ENCODE data around the gene MDK.

MDK gene

GRCh38 chr11:46393759-46394158 is 12.3 kb downstream of the MDK start:
- Histone ChIP-seq H3K27me3 (ENCODE audit: control insufficient read depth in 1 of 2, insufficient read depth in 2 of 2, low read length in 2 of 2) (peaks cover 21 to 31% of the 10 kb centered on the region in 2 donors), H3K9ac (ENCODE audit: low read length) (no peak overlapping the region), H3K9me3 (ENCODE audit: low read length) (no peaks in the 10 kb centered on the region), H3K36me3 (ENCODE audit: insufficient read depth, low read length) (peaks cover 13% of the 10 kb centered on the region), H3K4me3 (ENCODE audit: low read depth in 1 of 2, low read length in 2 of 2) (no peak overlapping the region), H3K4me1 (ENCODE audit: insufficient read depth, low read length) (peaks cover 12% of the 10 kb centered on the region), H3K27ac (ENCODE audit: low read depth, low read length) (no peak overlapping the region)

GRCh38 chr11:46397526-46397925 is 16.1 kb downstream of the MDK start:
- no peaks in the 10 kb centered on the region for H3K9me3 ChIP-seq (ENCODE audit: low read length)
- H3K4me3 ChIP-seq (ENCODE audit: low read depth in 1 of 2, low read length in 2 of 2) = no peak overlapping the region
- no peaks in the 10 kb centered on the region for H3K27me3 ChIP-seq (ENCODE audit: control insufficient read depth in 1 of 2, insufficient read depth in 2 of 2, low read length in 2 of 2)
- no peak overlapping the region for H3K27ac ChIP-seq (ENCODE audit: low read depth, low read length)
- H3K4me1 ChIP-seq (ENCODE audit: insufficient read depth, low read length) = peaks cover 4% of the 10 kb centered on the region
- H3K9ac ChIP-seq (ENCODE audit: low read length) = no peak overlapping the region
- H3K36me3 ChIP-seq (ENCODE audit: insufficient read depth, low read length) = peaks cover 13% of the 10 kb centered on the region

- peaks cover 9% of the 10 kb centered on the region for H3K36me3 ChIP-seq (ENCODE audit: insufficient read depth, low read length)
- no peaks in the 10 kb centered on the region for H3K4me1 ChIP-seq (ENCODE audit: insufficient read depth, low read length)
- no peak overlapping the region for H3K9ac ChIP-seq (ENCODE audit: low read length)
- H3K27me3 ChIP-seq (ENCODE audit: control insufficient read depth in 1 of 2, insufficient read depth in 2 of 2, low read length in 2 of 2) = no peaks in the 10 kb centered on the region
- H3K27ac ChIP-seq (ENCODE audit: low read depth, low read length) = no peak overlapping the region
- no peaks in the 10 kb centered on the region for H3K9me3 ChIP-seq (ENCODE audit: low read length)
- H3K4me3 ChIP-seq (ENCODE audit: low read depth in 1 of 2, low read length in 2 of 2) = no peak overlapping the region
These were observed 21.8 kb downstream of the MDK start for GRCh38 chr11:46402957-46403902.

- H3K4me3 ChIP-seq (ENCODE audit: low read depth in 1 of 2, low read length in 2 of 2) = no peak overlapping the region
- no peaks in the 10 kb centered on the region for H3K9me3 ChIP-seq (ENCODE audit: low read length)
- H3K36me3 ChIP-seq (ENCODE audit: insufficient read depth, low read length) = peaks cover 18% of the 10 kb centered on the region
- no peak overlapping the region for H3K9ac ChIP-seq (ENCODE audit: low read length)
- H3K27me3 ChIP-seq (ENCODE audit: control insufficient read depth in 1 of 2, insufficient read depth in 2 of 2, low read length in 2 of 2) = no peaks in the 10 kb centered on the region
- H3K4me1 ChIP-seq (ENCODE audit: insufficient read depth, low read length) = no peaks in the 10 kb centered on the region
- H3K27ac ChIP-seq (ENCODE audit: low read depth, low read length) = no peak overlapping the region
These were observed 23.1 kb downstream of the MDK start for GRCh38 chr11:46404476-46405017.

GRCh38 chr11:46407635-46408034 is 26.2 kb downstream of the MDK start:
- no peak overlapping the region for H3K4me3 ChIP-seq (ENCODE audit: low read depth in 1 of 2, low read length in 2 of 2)
- H3K36me3 ChIP-seq (ENCODE audit: insufficient read depth, low read length) = peaks cover 28% of the 10 kb centered on the region
- H3K27ac ChIP-seq (ENCODE audit: low read depth, low read length) = no peak overlapping the region
- H3K4me1 ChIP-seq (ENCODE audit: insufficient read depth, low read length) = no peaks in the 10 kb centered on the region
- no peaks in the 10 kb centered on the region for H3K9me3 ChIP-seq (ENCODE audit: low read length)
- H3K27me3 ChIP-seq (ENCODE audit: control insufficient read depth in 1 of 2, insufficient read depth in 2 of 2, low read length in 2 of 2) = no peaks in the 10 kb centered on the region
- H3K9ac ChIP-seq (ENCODE audit: low read length) = no peak overlapping the region

- Histone ChIP-seq H3K4me1 (ENCODE audit: insufficient read depth, low read length) (no peaks in the 10 kb centered on the region), H3K9me3 (ENCODE audit: low read length) (no peaks in the 10 kb centered on the region), H3K36me3 (ENCODE audit: insufficient read depth, low read length) (peaks cover 28% of the 10 kb centered on the region), H3K4me3 (ENCODE audit: low read depth in 1 of 2, low read length in 2 of 2) (no peak overlapping the region), H3K9ac (ENCODE audit: low read length) (no peak overlapping the region), H3K27me3 (ENCODE audit: control insufficient read depth in 1 of 2, insufficient read depth in 2 of 2, low read length in 2 of 2) (no peaks in the 10 kb centered on the region), H3K27ac (ENCODE audit: low read depth, low read length) (no peak overlapping the region)
These were observed 27.0 kb downstream of the MDK start for GRCh38 chr11:46408407-46408986.

- Histone ChIP-seq H3K4me1 (ENCODE audit: insufficient read depth, low read length) (no peaks in the 10 kb centered on the region), H3K36me3 (ENCODE audit: insufficient read depth, low read length) (peaks cover 33% of the 10 kb centered on the region), H3K9me3 (ENCODE audit: low read length) (no peaks in the 10 kb centered on the region), H3K9ac (ENCODE audit: low read length) (no peak overlapping the region), H3K27me3 (ENCODE audit: control insufficient read depth in 1 of 2, insufficient read depth in 2 of 2, low read length in 2 of 2) (no peaks in the 10 kb centered on the region), H3K27ac (ENCODE audit: low read depth, low read length) (no peak overlapping the region), H3K4me3 (ENCODE audit: low read depth in 1 of 2, low read length in 2 of 2) (no peak overlapping the region)
These were observed 28.6 kb downstream of the MDK start for GRCh38 chr11:46410021-46410420.

GRCh38 chr11:46413760-46414465 is 32.4 kb downstream of the MDK start:
- H3K9ac ChIP-seq (ENCODE audit: low read length) = no peak overlapping the region
- H3K4me3 ChIP-seq (ENCODE audit: low read depth in 1 of 2, low read length in 2 of 2) = no peak overlapping the region
- no peaks in the 10 kb centered on the region for H3K27me3 ChIP-seq (ENCODE audit: control insufficient read depth in 1 of 2, insufficient read depth in 2 of 2, low read length in 2 of 2)
- H3K4me1 ChIP-seq (ENCODE audit: insufficient read depth, low read length) = no peaks in the 10 kb centered on the region
- no peaks in the 10 kb centered on the region for H3K9me3 ChIP-seq (ENCODE audit: low read length)
- H3K36me3 ChIP-seq (ENCODE audit: insufficient read depth, low read length) = peaks cover 46% of the 10 kb centered on the region
- no peak overlapping the region for H3K27ac ChIP-seq (ENCODE audit: low read depth, low read length)

GRCh38 chr11:46414466-46414796 is 33.0 kb downstream of the MDK start:
- no peaks in the 10 kb centered on the region for H3K27me3 ChIP-seq (ENCODE audit: control insufficient read depth in 1 of 2, insufficient read depth in 2 of 2, low read length in 2 of 2)
- H3K4me3 ChIP-seq (ENCODE audit: low read depth in 1 of 2, low read length in 2 of 2) = no peak overlapping the region
- H3K4me1 ChIP-seq (ENCODE audit: insufficient read depth, low read length) = no peaks in the 10 kb centered on the region
- H3K36me3 ChIP-seq (ENCODE audit: insufficient read depth, low read length) = peaks cover 44% of the 10 kb centered on the region
- no peaks in the 10 kb centered on the region for H3K9me3 ChIP-seq (ENCODE audit: low read length)
- no peak overlapping the region for H3K9ac ChIP-seq (ENCODE audit: low read length)
- H3K27ac ChIP-seq (ENCODE audit: low read depth, low read length) = no peak overlapping the region

- Histone ChIP-seq H3K4me1 (ENCODE audit: insufficient read depth, low read length) (no peaks in the 10 kb centered on the region), H3K9me3 (ENCODE audit: low read length) (no peaks in the 10 kb centered on the region), H3K4me3 (ENCODE audit: low read depth in 1 of 2, low read length in 2 of 2) (no peak overlapping the region), H3K27ac (ENCODE audit: low read depth, low read length) (no peak overlapping the region), H3K27me3 (ENCODE audit: control insufficient read depth in 1 of 2, insufficient read depth in 2 of 2, low read length in 2 of 2) (no peaks in the 10 kb centered on the region), H3K9ac (ENCODE audit: low read length) (no peak overlapping the region), H3K36me3 (ENCODE audit: insufficient read depth, low read length) (peaks cover 40% of the 10 kb centered on the region)
These were observed 33.4 kb downstream of the MDK start for GRCh38 chr11:46414879-46415278.

GRCh38 chr11:46417711-46418110 is 36.2 kb downstream of the MDK start:
- Histone ChIP-seq H3K9me3 (ENCODE audit: low read length) (no peaks in the 10 kb centered on the region), H3K4me3 (ENCODE audit: low read depth in 1 of 2, low read length in 2 of 2) (no peak overlapping the region), H3K36me3 (ENCODE audit: insufficient read depth, low read length) (peaks cover 49% of the 10 kb centered on the region), H3K9ac (ENCODE audit: low read length) (no peak overlapping the region), H3K27ac (ENCODE audit: low read depth, low read length) (no peak overlapping the region), H3K4me1 (ENCODE audit: insufficient read depth, low read length) (no peaks in the 10 kb centered on the region), H3K27me3 (ENCODE audit: control insufficient read depth in 1 of 2, insufficient read depth in 2 of 2, low read length in 2 of 2) (no peaks in the 10 kb centered on the region)

Measured in muscle layer of colon (tissue), 2 donors.